ENCODE measurements around the gene TENT5C. TPM values are rescaled to one million over a fixed set of nuclear protein-coding genes. Genes with fewer than 3 reads are reported as not detected.

The TENT5C gene
- total and polyA plus RNA-seq, 9 of the 15 experiments (the other 6 are each of a cell fraction or from before 2014, with no cell fraction given) = 1.8 to 7.7 (median 4.0) TPM

DNA sequence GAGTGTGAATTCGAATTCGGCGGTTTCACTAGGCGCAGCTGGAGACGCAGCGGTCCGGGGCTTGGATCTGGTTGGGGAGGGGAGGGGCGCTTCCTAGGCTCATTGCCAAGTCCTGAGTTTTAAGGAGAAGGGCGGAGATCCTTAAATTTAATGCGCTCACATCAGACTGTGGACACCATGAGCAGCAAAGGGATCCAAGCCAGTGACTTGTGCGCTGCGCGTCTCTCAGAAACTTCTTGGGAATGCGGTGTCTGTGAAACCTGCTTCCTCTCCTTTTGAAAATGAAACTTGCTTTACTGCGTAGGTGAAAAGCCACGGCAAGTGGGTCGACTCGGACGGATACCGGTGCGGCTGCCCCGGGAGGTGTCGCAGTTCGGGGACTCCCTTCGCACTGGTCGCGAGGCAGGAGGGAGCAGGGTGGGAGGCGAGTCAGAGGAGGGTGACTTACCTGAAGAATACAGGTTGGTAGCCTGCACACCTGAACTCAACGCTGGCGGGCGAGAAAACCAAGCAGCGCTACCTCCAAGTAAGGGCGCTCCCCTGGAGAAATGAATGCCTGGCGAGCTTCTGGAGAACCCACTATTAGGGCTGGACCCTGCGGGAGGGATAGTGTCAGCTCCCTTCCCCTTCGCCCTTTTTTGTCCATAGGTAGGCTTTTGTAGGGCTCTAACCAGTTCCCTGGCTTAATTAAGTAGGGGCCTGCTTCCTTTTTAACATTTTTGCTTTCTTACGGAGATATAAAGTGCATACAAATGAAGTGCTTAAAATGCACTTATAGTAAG lies 992 bp downstream of the TENT5C start (continued):
- TF ChIP-seq ZSCAN32 (CRISPR knock-in tag; IDR thresholded peaks at IDR 0.05) = no peak
- peak in 1 of 2 experiments; percentile 73; a peak in 1 of 4 replicates for TF ChIP-seq SRF (CRISPR knock-in tag; IDR thresholded peaks at IDR 0.05)
- no peak for TF ChIP-seq E2F1 (CRISPR knock-in tag; IDR thresholded peaks at IDR 0.05)
- no peak for TF ChIP-seq ATF1 (CRISPR knock-in tag; IDR thresholded peaks at IDR 0.05)
- no peak for TF ChIP-seq ATF1 (tag; IDR thresholded peaks at IDR 0.05)
- no peak for TF ChIP-seq NFIX (CRISPR knock-in tag; IDR thresholded peaks at IDR 0.05; ENCODE audit: low read depth)
- no peak for TF ChIP-seq TAF9B (IDR thresholded peaks at IDR 0.05; ENCODE audit: partially characterized antibody)
- TF ChIP-seq, protein P1, sequence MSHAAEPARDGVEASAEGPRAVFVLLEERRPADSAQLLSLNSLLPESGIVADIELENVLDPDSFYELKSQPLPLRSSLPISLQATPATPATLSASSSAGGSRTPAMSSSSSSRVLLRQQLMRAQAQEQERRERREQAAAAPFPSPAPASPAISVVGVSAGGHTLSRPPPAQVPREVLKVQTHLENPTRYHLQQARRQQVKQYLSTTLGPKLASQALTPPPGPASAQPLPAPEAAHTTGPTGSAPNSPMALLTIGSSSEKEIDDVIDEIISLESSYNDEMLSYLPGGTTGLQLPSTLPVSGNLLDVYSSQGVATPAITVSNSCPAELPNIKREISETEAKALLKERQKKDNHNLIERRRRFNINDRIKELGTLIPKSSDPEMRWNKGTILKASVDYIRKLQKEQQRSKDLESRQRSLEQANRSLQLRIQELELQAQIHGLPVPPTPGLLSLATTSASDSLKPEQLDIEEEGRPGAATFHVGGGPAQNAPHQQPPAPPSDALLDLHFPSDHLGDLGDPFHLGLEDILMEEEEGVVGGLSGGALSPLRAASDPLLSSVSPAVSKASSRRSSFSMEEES (CRISPR knock-in tag; IDR thresholded peaks at IDR 0.05) = no peak
- TF ChIP-seq ELF2 (CRISPR knock-in tag; IDR thresholded peaks at IDR 0.05) = no peak
- no peak for TF ChIP-seq SIRT6 (IDR thresholded peaks at IDR 0.05; ENCODE audit: low read depth, low read length)
- no peak for TF ChIP-seq RBM25 (IDR thresholded peaks at IDR 0.05; ENCODE audit: low read depth, low read length, severe bottlenecking)
- TF ChIP-seq POLR2AphosphoS5 (IDR thresholded peaks at IDR 0.05; ENCODE audit: control insufficient read depth, insufficient read depth, low read depth, low read length) = no peak
- TF ChIP-seq KLF13 (tag; IDR thresholded peaks at IDR 0.05; ENCODE audit: borderline replicate concordance, low read depth) = no peak
- TF ChIP-seq MAFK (IDR thresholded peaks at IDR 0.05; ENCODE audit: low read length) = no peak
- TF ChIP-seq ZNF507 (tag; conservative IDR thresholded peaks at IDR 0.05) = no peak
- 0 out of 2 replicates have a peak, but pooled peaks have one; percentile 81 for TF ChIP-seq PREB (CRISPR knock-in tag; IDR thresholded peaks at IDR 0.05)
- no peak for TF ChIP-seq ZBTB8A (IDR thresholded peaks at IDR 0.05; ENCODE audit: partially characterized antibody)
- TF ChIP-seq SMAD3 (CRISPR knock-in tag; conservative IDR thresholded peaks at IDR 0.05) = no peak
- TF ChIP-seq ARHGAP35 (IDR thresholded peaks at IDR 0.05; ENCODE audit: partially characterized antibody) = no peak
- TF ChIP-seq ZKSCAN3 (CRISPR knock-in tag; IDR thresholded peaks at IDR 0.05) = no peak
- TF ChIP-seq MAX (CRISPR knock-in tag; IDR thresholded peaks at IDR 0.05) = no peak
- TF ChIP-seq CBX8 (IDR thresholded peaks at IDR 0.05; ENCODE audit: borderline replicate concordance, extremely low read depth, low read depth, low read length, poor library complexity, severe bottlenecking) = no peak
- TF ChIP-seq ILF3 (IDR thresholded peaks at IDR 0.05; ENCODE audit: borderline replicate concordance) = no peak

Measured in K562 (cell line).